Stimulated activated CD4-positive, alpha-beta T cell treated with anti-CD3 and anti-CD28 coated beads, Interleukin-4, amount 100 ng/mL, for 48 hours (primary cell): ENCODE data around the gene AK5.

ENCODE experiments used
- DNase-seq, 2 donors: peaks; one replicate each; pipeline ENCODE4 v3.0.0-alpha.2; 2020; ENCODE audit warnings: low read depth in 2 of 2

AK5 gene, protein sequence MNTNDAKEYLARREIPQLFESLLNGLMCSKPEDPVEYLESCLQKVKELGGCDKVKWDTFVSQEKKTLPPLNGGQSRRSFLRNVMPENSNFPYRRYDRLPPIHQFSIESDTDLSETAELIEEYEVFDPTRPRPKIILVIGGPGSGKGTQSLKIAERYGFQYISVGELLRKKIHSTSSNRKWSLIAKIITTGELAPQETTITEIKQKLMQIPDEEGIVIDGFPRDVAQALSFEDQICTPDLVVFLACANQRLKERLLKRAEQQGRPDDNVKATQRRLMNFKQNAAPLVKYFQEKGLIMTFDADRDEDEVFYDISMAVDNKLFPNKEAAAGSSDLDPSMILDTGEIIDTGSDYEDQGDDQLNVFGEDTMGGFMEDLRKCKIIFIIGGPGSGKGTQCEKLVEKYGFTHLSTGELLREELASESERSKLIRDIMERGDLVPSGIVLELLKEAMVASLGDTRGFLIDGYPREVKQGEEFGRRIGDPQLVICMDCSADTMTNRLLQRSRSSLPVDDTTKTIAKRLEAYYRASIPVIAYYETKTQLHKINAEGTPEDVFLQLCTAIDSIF

DNA sequence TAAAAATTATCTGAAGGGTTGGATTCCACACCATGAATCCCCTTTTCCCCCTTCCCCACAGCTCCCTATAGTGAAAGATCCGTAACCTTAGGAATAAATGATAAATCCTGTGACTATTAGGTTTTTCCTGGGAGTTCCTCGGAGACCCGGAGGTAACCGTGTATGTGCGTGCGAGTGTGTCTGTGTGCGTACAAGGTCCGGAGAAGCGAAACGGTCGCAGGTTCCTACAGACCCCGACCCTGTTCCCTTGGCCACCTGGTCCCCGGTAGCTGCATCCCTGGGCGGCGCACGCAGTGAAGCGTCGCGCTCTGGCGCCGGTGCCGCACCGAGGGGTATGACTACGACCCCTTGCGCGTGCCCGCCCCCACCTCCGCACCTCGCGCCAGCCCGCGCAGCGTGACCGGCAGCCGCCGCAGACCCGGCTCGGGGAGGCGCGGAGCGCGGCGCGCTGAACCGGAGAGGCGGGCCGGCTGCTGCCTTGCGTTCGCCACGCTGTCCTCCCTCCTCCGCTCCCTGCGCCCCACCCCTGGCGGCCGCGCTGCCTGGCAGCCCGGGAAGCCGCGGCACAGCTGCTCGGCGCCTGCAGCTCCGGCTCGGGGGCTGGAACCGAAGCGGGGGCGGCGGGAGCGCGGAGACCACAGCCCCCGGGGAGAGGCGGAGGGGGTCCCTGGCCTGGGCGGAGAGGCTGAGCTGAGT, at the start of gene AK5:
AK5 (plus strand) TSS at position 529 of the 696 bp plus-strand sequence. CDS start 295 bp downstream, outside the sequence.
- peak; percentile 43 to 45 for DNase-seq

DNA sequence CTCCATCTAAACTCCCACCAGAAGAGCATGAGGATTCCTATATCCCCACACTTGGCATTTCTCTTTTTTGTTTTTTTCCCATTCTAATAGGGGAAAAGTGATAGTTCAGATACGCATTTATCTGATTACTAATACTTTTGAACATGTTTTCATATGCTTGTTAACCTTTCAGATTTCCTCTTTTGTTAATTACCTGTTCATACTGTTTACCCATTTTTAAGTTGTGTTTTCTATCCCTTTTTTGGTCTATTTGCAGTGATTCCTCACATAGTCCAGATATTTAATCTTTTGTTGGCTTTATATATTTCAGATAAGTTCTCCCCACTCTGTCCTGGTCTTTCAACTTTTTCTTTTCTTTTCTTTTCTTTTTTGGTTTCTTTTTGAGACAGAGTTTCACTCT, 49.0 kb upstream of the AK5 start:
- no peak for DNase-seq

- DNase-seq, result no peak
These were observed 47.7 kb upstream of the AK5 start for GRCh38 chr1:77234096-77234495.

- DNase-seq, result no peak
These were observed 46.9 kb upstream of the AK5 start for GRCh38 chr1:77234943-77235342.

GRCh38 chr1:77238462-77238861, 43.4 kb upstream of the AK5 start:
- DNase-seq, result no peak

DNA sequence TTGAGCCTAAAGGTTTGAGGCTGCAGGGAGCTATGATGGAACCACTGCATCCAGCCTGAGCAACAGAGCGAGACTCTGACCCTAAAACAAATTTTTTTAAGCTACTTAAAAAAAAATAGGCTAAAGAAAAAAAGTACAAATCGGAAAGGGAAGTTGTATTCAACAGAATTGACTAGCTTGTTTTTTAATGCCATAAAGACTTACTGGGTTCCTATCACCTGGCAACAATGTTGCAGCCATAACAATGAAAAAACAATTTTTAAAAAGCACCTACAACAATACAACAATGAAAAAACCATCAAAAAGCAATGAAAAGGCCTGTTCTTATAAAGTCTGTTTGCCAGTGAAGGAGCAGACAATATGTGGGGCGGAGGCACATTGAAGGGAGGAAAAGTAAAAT, 42.5 kb upstream of the AK5 start:
- no peak for DNase-seq

DNA sequence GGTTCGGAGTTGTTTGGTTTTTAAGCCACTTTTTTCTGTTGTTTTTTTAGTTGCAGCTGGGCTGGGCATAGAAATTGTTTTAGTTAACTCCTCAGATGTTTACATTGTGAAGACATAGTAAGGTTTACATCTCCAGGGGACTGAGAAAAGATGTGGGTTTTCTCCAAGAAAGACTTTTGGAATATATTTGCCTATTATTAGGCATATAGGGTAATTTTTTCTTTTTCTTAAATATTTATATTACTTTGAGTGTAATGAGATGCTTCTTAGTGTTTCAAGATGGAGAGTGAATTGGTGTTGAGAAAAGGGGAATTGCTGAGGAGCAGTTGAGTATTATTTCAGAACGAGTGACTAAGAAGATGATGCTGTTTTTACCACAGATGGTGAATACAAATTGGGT, 36.0 kb upstream of the AK5 start:
- DNase-seq, result no peak

DNA sequence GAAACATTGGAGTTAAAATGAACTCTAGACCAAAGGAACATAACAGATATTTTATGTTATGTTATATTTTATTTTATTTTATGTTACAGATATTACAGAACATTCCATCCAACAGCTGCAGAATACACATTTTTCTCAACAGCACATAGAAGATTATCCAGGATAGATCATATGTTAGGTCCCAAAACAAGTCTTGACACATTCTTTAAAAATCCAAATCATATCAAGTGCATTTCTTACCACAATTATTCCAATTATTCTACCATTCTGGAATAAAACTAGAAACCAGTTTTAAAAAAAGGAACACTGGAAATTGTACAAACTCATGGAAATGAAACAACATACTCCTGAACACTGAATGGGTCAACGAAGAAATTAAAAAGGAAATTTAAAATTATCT, 31.7 kb upstream of the AK5 start:
- DNase-seq, result no peak

GRCh38 chr1:77253211-77253610, 28.6 kb upstream of the AK5 start:
- DNase-seq, result no peak

DNA sequence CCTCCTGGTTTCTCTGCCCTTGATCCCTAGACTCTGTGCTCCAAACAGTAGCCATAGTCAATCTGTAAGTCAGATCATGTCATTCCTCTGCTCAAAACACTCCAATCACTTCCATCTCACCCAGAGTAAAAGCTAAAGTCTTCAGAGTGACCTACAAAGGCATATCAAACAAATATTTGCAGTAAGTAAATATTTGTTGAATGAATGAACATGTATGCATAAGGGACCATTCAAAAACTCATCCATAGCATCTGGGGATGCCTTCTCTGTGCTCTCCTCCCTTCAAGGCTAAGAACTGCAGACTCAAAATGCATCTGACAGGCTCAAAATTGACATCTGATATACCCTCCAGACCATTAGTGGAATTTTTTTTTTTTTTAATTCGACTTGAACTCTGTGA, 18.1 kb upstream of the AK5 start:
- DNase-seq, result no peak

DNA sequence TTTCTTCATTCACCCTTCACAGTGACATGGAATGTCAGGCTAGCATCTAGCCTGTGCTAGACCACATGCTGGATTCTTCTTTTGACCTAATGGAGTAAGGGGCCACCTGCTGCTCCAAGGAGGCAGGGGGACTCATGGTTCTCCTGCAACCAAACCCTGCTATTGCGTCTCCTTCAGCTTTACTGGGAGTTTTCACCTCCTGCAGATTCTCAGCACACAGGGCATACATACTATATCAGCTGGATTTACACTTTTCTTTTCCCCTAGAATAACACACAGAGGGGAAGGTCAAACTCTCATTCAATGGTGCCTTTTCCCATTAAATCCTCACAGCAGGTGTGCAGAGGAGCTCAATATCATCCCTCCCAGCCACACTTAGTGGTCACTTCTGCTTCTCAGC, 16.6 kb upstream of the AK5 start:
- DNase-seq, result no peak

- DNase-seq, result no peak
These were observed 14.8 kb upstream of the AK5 start for GRCh38 chr1:77267035-77267434.

GRCh38 chr1:77271852-77272580, 9.8 kb upstream of the AK5 start:
- DNase-seq, result no peak

DNA sequence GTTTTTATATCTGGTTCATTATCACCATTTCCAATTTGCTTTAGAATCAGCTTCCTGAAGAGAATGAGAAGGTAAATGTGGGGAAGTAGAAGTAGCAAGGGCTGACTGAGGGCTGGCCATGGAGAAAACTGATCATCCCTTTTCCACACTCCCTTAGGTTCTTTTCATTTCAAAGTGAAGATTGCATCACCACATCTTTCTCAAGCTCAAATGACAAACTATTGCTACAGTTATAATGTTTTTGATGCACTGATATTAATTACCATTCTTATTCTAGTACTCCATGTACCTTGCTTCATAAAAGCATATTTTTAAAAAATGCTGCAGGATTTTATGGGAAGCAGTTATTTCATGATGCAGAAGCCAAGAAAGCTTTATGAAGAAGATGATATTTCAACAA, 7.9 kb upstream of the AK5 start:
- no peak for DNase-seq

DNA sequence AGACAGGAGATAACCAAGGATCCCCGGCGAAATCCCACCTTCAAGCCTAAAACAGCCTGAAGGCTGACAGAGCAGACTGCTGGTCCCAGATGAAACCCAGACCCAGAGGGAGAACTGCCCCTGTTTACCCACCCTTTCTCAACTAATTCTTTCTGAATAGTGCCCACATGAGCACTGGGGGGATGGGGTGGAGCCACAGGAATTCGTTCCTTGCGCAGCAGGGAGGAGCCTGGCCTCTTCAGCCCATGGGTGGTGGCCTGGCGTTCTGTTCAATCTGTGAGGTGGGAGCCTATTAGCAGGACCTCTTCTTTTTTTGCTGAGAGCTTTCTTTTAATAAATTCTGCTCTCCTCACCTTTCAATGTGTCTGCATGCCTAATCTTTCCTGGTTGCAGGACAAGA, 6.6 kb upstream of the AK5 start:
- DNase-seq, result no peak

DNA sequence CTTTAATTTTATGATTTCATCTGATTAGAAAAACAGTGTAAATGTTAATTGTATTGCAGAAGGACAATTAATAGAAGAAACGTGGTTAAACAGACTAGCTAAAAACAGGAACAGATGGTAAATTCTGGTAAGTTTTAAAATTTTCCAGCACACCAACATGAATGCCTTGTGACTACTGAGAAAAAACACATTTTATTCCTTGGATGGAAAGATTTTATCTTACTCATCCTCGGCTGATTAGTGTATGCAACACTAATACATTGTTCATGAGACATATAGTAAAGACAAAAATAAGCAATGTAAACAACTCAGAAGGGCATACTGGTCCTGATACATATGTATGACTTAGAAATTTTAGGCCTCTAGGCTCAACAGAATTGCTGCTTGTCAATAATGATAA, 4.9 kb upstream of the AK5 start:
- no peak for DNase-seq

DNA sequence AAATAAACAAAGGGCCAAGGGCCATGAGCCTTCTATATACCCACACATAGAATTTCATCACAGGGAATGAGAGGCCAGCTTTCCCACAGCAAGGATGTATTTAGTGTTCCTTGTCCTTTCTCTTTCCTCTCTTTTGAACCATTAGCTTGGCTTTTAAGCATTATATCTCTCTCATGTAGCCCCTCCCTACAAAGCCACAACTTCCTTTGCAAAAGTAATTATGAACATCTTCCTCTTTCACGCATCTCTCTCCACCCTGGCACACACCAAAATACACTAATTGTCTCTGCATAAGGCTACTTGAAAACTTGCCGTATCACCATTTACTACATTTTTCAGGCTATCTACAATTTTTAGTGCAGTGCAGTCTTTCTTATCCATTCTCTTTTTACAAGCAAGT, 1.9 kb upstream of the AK5 start:
- no peak for DNase-seq

GRCh38 chr1:77280962-77281361, 857 bp upstream of the AK5 start:
- no peak for DNase-seq

DNA sequence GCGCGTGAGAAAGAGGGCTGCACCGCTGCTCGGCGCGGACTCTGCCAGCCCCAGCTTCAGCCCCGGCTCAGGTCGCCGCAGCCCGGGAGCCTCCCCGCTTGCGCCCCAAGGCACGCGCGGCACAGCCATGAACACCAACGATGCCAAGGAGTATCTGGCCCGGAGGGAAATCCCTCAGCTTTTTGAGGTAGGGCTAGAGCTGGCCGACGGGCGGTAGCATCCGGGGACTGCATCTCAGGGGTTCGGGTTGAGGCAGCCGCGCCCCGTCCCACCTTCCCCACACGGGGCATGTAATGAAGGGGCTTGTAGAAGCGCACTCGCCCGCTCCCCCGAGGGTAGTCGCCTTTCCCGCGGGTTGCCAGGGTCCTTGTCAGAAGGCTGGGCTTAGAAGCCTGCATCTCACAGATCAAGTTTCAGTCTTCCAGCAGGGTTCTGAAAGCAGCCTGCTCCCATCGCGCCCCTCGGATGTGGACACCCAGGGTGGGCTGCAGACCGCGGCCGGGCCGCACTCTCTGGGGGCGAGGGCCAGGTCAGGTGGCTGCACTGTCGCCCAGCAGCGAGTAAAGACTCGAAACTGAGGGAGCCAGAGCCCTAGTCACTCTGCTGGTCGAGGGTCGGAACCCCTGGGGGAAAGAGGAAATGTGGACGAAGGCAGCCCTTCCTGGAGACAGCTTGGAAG, 507 bp downstream of the AK5 start:
- DNase-seq, result peak; percentile 26 to 27

DNA sequence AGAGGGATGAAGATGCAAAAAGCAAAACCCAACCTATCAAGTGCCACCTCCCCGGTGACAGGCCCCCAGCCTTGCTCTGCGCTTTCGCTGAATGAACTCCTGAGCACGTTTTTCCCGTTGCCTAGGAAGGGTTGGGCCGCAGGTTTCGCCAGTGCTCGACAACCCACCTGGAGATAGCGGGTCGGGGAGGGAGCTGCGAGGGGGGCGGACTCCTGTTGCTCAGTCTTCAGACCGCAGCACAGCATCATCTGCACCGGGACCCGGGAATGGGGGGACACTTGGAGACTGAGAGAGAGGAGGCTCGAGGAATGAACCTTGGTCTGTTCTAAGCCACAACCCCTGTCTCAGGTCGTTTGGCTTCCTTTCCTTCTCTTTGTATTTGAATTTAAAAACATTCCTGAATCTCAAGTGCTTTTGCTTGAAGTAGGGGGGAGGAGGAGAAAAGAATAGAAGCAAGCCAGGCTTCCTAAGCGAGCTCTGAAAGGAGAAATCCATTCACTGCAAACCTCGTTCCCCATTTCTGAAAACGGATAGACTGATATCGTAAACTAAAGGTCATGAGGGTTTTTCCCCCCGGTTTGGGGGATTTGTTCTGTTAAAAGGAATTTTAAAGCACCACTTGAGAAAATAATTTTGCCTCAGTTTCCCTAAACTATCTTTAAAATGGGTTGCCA, 1.2 kb downstream of the AK5 start:
- DNase-seq, result peak; percentile 4 to 12

DNA sequence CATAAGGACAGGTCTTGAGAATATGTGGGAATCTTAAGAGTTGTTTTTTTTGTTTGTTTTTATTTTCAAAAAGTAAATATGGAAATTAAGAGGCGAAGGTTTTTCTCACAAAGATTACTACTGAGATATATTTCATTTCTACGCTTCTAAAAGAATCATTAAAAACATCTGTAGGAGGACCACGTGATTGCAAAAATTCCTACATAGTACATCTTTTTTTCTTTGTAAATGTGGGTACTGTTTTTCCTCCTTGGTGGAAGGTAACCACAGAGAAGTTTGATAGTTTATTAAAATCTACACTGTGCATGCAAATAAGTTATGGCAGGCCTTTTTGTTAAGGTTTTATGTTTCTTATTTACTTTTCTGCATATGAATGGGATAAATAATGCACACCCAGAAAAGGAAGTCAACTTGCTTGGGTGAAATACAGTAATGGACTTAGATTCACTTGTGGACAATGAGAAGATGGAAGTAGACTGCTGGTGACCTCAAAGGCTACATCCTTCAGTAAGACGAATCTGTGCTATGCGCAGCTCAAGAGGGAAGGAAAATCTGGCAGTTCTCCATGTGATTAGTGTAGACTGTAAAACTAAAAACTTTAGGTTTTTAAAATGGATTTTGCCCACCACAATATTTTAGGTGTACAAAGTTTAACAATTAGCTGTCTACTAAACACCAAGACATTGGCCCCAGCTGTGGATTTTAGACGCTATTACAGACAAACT, 2.0 kb downstream of the AK5 start:
- no peak for DNase-seq
